Activated T-helper 1 cell treated with anti-CD3 and anti-CD28 coated beads, Interleukin-12 subunit alpha, Interleukin-12 subunit beta, Interleukin-2, Interleukin-4 antibody, amounts not matched to agents 30 ng/mL and 10 ng/mL and 1 ng/mL, durations not matched to agents 14 hours and 24 hours and 36 hours (primary cell): ENCODE results near the gene FAM83G. TPM values are rescaled to one million over a fixed set of nuclear protein-coding genes. Genes with fewer than 3 reads are reported as not detected.
"Not testable (repeated sequence)": the region's sequence is repeated elsewhere in the genome, so short reads cannot be mapped to it uniquely, and the experiment has no call there.

Experiments used
- DNase-seq: peaks from one replicate; pipeline ENCODE4 v3.0.0; 2021; ENCODE audit warnings: low spot score
- H3K27ac Mint-ChIP-seq: one replicate; pipeline ENCODE4 v1.8.0; 2021; ENCODE audit warnings: mild to moderate bottlenecking, mixed read lengths
- H3K27me3 Mint-ChIP-seq: one replicate; pipeline ENCODE4 v1.8.0; 2022; ENCODE audit warnings: mild to moderate bottlenecking, moderate library complexity, mixed read lengths; ENCODE audit not compliant: insufficient read depth
- H3K36me3 Mint-ChIP-seq: one replicate; pipeline ENCODE4 v1.8.0; 2021; ENCODE audit warnings: low read depth, mixed read lengths
- H3K4me1 Mint-ChIP-seq: one replicate; pipeline ENCODE4 v1.8.0; 2021; ENCODE audit warnings: low read depth, mixed read lengths
- H3K4me3 Mint-ChIP-seq: one replicate; pipeline ENCODE4 v1.8.0; 2021; ENCODE audit warnings: mild to moderate bottlenecking, moderate library complexity, mixed read lengths
- H3K9me3 Mint-ChIP-seq: one replicate; pipeline ENCODE4 v1.8.0; 2021; ENCODE audit warnings: mixed read lengths
- intact Hi-C: fragments of 100-400 bp; cut with micrococcal nuclease; formaldehyde crosslinking; loops from one replicate; pipeline ENCODE4 v1.15.1; 2024
- total RNA-seq: library from RNA; stranded (reverse); gene quantifications from 2 replicates; pipeline ENCODE4 v1.2.3, GENCODE V29; 2022

Gene FAM83G
- total RNA-seq, 1 donor from 2014 or later: 13.2 TPM

DNA sequence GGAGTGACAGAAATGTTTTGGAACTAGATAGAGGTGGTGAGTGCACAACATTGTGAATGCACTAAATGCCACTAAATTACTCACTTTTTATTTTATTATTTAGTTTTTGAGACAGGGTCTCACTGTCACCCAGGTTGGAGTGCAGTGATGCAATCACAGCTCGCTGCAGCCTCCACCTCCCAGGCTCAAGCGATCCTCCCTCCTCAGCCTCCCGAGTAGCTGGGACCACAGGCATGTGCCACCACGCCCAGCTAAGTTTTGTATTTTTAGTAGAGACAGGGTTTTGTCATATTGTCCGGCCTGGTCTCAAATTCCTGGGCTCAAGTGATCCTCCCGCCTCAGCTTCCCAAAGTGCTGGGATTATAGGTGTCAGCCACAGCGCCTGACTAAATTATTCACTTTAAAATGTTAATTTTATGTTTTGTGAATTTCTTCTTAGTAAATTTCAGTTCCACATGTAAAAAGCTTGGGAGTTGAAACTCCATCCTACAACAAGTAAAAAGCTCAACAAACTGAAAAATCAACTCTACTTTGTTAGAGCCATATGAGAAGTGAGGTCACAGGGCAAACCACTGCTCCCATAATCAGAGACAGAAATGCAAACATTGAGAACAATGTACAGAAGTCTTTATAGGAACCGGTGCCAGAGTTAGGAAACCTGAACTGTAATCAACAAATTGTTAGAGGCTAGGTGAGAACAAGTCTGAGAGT is 66.4 kb downstream of the FAM83G start:
- Mint-ChIP-seq H3K4me1 (peaks cover 6% of the 10 kb centered on the region), H3K36me3 (no peaks in the 10 kb centered on the region), H3K9me3 (no peaks in the 10 kb centered on the region), H3K27ac (no peak overlapping the region), H3K4me3 (no peak overlapping the region), H3K27me3 (peaks cover 5% of the 10 kb centered on the region)
- intact Hi-C loops: no loop called here
- DNase-seq: no peak

DNA sequence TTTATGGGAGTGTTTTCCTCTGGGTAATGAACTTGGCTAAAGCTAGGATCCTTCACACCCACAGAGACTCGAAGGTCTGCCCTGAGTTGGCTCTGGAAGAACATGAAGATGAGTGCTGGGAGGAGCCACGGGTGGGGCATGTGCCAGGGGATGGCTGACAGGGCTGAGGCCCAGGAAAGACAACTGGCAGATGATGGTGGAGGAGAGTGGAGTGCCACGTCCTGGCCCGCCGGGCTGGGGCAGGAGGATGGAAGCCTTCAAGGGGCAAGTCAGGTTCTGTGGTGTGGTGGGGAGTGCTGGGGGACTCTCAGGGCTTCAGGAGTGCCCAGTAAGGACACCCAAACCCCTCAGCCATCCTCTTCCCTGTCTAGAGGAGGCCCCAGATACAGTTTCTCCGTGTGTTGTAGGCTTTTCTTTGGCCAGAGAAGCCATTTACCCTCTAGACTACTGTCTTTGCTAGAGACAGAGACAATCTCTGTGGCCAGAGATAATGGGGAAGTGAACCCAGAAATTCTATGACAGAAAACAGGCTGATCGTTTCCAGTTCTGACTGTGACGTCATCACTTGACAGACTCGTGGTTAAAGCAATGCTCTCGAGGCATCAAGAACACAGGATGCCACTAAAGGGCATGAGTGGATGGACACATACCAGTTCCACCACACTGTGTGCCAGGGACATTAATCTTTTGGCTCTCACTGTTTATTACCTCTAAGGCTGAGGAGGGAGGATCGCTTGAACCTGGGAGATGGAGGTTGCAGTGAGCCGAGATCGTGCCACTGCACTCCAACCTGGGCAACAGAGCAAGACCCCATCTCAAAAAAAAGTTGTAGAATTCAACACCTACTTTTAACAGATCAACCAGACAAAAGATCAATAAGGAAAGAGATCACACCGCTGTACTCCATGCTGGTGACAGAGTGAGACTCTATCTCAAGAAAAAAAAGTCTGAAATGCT is 71.2 kb downstream of the FAM83G start:
- Mint-ChIP-seq H3K4me3 (no peak overlapping the region), H3K27ac (no peak overlapping the region), H3K9me3 (no peaks in the 10 kb centered on the region), H3K36me3 (peaks cover 29% of the 10 kb centered on the region), H3K27me3 (peaks cover 2% of the 10 kb centered on the region), H3K4me1 (peaks cover 18% of the 10 kb centered on the region)
- intact Hi-C loops: no loop called here
- no peak for DNase-seq

DNA sequence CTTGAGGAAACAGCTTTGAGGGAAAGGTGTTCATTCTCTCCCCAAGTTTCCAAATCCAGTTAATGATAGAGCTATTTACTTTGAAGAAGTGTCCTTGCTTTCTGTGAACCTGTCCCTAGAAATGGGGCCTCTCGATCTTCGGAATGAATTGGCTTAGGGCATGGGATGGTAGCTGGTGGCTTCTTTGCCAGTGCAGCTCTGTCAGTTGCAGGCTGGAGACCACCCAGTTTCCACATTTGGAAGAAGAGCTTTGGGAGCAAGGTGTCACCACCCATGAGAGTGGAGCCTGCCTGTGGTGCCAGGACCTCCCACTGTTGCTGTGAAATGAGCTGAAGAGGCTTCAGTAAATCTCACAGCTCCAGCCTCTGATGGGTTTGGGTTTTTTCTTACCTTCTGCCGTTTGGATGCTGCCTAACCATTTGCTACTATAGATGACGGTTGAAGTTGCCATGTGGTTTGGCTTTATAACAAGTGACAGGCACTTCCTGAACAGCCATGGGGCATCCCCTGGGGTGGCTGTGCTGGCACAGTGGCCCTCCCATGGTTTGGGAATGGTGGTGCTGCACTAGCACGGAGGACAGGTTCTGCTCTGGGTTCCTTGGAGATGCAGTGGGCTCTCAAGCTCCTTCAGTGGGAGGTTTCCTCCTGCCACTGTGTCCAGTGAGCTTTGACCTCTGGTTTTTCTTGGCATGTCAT is 72.1 kb downstream of the FAM83G start:
- peaks cover 2% of the 10 kb centered on the region for H3K27me3 Mint-ChIP-seq
- no peak overlapping the region for H3K27ac Mint-ChIP-seq
- DNase-seq: no peak
- no peak overlapping the region for H3K4me3 Mint-ChIP-seq
- peaks cover 18% of the 10 kb centered on the region for H3K4me1 Mint-ChIP-seq
- intact Hi-C loops: no loop called here
- no peaks in the 10 kb centered on the region for H3K9me3 Mint-ChIP-seq
- peaks cover 31% of the 10 kb centered on the region for H3K36me3 Mint-ChIP-seq

DNA sequence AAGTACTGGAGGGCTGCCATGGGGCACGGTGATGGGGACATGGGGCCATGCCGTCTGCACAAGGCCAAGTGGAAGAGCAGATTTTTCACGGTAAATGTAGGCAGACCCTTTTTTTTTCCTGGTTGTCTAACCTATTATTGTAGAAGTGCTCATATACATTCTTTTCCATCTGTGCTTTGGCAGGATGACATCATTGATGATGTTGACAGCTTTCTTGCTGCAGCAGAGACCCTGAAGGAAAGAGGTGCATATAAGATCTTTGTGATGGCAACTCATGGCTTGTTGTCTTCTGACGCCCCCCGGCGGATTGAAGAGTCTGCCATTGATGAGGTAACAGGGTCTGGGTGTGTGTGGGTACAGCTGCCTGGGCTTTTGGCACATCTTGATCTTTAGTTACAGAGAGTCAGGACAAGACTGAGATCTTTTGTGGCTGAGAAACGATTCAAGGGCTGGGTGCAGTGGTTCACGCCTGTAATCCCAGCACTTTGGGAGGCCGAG is 75.9 kb downstream of the FAM83G start:
- H3K4me1 Mint-ChIP-seq: peaks cover 25% of the 10 kb centered on the region
- intact Hi-C loops: no loop called here
- no peak overlapping the region for H3K4me3 Mint-ChIP-seq
- H3K27ac Mint-ChIP-seq: no peak overlapping the region
- H3K27me3 Mint-ChIP-seq: no peaks in the 10 kb centered on the region
- no peaks in the 10 kb centered on the region for H3K9me3 Mint-ChIP-seq
- DNase-seq: no peak
- H3K36me3 Mint-ChIP-seq: peaks cover 37% of the 10 kb centered on the region

DNA sequence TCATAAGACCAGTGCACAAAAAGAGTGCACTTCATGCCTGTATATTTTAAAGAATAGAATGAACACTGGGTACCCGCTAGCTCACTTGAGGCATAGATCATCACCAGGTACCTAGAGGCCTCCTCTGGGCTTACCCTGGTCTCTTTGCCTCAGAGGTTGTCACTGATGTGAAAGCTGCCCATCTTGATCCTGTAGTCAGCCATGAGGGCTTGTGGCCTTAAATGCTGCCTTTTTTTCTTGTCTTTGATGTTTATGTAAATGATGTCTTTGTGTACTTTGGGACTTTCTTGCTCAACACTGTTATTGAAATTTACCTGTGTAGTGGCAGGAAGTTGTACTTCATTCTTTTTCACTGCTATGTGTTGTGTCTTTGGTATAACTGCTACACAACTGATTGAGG is 79.4 kb downstream of the FAM83G start:
- intact Hi-C loops: no loop called here

DNA sequence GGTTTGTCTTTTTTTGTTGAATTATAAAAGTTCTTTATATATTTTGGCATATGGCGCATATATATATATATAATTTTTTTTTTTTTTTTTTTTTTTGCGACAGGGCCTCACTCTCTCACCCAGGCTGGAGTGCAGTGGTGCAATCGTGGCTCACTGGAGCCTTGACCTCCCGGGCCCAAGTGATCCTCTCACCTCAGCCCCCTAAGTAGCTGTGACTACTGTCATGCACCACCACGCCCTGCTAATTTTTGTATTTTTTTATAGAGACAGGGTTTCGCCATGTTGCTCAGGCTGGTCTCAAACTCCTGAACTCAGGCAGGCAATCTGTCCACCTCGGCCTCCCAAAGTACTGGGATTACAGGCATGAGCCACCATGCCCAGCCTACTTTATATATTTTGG is 82.0 kb downstream of the FAM83G start:
- H3K27ac Mint-ChIP-seq: peak overlapping the region; percentile 97
- intact Hi-C loops: loop anchor here (1.0 to 5.0 kb wide), 4 partner anchors 21 to 740 kb away; partner anchors contain the start of gene ALKBH5
- H3K27me3 Mint-ChIP-seq, H3K4me3 Mint-ChIP-seq, H3K9me3 Mint-ChIP-seq, DNase-seq: not testable (repeated sequence)
- H3K36me3 Mint-ChIP-seq: peaks cover 28% of the 10 kb centered on the region
- peaks cover 50% of the 10 kb centered on the region for H3K4me1 Mint-ChIP-seq

More for the DNA sequence above, 79.4 kb downstream of the FAM83G start:
- peaks cover 29% of the 10 kb centered on the region for H3K36me3 Mint-ChIP-seq
- H3K27ac Mint-ChIP-seq: peak overlapping the region; percentile 51
- H3K9me3 Mint-ChIP-seq: no peaks in the 10 kb centered on the region
- peaks cover 32% of the 10 kb centered on the region for H3K4me1 Mint-ChIP-seq
- H3K27me3 Mint-ChIP-seq: no peaks in the 10 kb centered on the region
- no peak for DNase-seq
- H3K4me3 Mint-ChIP-seq: peak overlapping the region; percentile 37

DNA sequence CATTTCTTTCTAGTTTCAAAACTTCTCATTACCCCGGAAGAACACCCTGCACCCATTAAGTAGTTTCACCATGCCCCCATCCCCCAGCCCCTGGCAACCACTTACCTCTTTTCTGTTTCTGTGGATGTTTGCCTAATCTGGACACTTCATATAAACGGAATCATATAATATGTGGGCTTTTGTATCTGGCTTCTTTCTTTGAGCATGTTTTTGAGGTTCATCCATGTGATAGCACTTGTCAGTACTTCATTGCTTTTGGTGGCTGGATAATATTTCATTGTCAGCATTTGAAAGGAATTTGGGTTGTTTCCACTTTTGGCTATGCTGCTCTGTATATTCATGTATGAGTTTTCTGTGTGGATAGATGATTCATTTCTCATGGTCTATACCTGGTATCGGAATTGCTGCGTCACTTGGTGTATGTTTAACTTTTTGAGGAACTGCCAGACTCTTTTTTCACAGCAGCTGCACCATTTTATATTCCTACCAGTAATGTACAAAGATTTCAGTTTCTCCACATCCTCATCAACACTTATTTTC is 82.6 kb downstream of the FAM83G start:
- peak overlapping the region; percentile 97 for H3K27ac Mint-ChIP-seq
- intact Hi-C loops: loop anchor here (1.0 to 5.0 kb wide), 4 partner anchors 21 to 740 kb away; partner anchors contain the start of gene ALKBH5
- H3K4me3 Mint-ChIP-seq: peak overlapping the region; percentile 75
- H3K9me3 Mint-ChIP-seq: no peaks in the 10 kb centered on the region
- peaks cover 52% of the 10 kb centered on the region for H3K4me1 Mint-ChIP-seq
- no peak for DNase-seq
- peaks cover 31% of the 10 kb centered on the region for H3K36me3 Mint-ChIP-seq
- no peaks in the 10 kb centered on the region for H3K27me3 Mint-ChIP-seq

DNA sequence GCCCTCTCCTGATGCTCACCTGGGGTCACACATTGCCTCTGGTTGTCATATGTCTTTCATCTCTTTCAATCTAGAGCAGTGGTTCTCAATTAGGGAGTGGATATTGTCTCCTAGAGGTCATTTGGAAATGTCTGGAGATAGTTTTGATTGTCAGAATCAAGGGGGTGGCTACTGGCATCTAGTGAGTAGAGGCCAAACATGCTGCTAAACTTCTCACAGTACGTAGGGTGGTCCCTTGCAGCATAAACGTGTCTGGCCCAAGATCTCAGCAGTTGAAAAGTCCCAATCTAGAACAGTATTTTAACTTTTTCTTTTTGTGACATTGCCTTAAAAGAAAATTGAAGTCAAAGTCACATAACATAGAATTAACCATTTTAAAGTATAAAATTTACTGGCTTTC is 83.1 kb downstream of the FAM83G start:
- H3K27ac Mint-ChIP-seq: peak overlapping the region; percentile 97
- peaks cover 36% of the 10 kb centered on the region for H3K36me3 Mint-ChIP-seq
- no peak for DNase-seq
- H3K9me3 Mint-ChIP-seq: no peaks in the 10 kb centered on the region
- intact Hi-C loops: loop anchor here (5.0 kb wide), 2 partner anchors 41 to 739 kb away; partner anchors contain the start of gene ALKBH5
- no peaks in the 10 kb centered on the region for H3K27me3 Mint-ChIP-seq
- peaks cover 56% of the 10 kb centered on the region for H3K4me1 Mint-ChIP-seq
- peak overlapping the region; percentile 32 for H3K4me3 Mint-ChIP-seq

DNA sequence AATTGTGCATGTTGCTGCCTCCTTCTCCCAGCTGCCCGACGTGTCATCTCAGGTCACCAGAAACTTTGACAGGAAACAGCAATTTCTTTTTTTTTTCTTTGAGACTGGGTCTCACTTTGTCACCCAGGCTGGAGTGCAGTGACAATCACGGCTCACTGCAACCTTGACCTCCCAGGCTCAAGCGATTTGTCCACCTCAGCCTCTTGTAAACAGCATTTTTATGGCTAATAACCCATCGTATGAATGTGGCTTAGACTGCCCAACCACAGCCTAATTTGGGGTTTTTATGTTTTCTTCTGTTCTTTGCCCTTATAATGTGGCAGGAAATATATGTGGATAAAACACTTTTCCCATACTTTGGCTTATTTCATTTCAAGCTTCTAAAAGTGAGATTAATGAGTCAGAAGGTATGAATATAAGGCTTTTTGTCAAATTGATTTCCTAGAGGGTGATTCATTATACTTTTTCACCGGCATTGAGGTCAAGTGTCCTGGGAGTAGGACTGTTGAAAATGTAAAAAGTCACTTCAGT is 83.6 kb downstream of the FAM83G start:
- intact Hi-C loops: loop anchor here (5.0 kb wide), 2 partner anchors 41 to 739 kb away; partner anchors contain the start of gene ALKBH5
- H3K36me3 Mint-ChIP-seq: peaks cover 40% of the 10 kb centered on the region
- no peak for DNase-seq
- H3K4me1 Mint-ChIP-seq: peaks cover 56% of the 10 kb centered on the region
- no peaks in the 10 kb centered on the region for H3K27me3 Mint-ChIP-seq
- peak overlapping the region; percentile 97 for H3K27ac Mint-ChIP-seq
- peak overlapping the region; percentile 32 for H3K4me3 Mint-ChIP-seq
- H3K9me3 Mint-ChIP-seq: no peaks in the 10 kb centered on the region

DNA sequence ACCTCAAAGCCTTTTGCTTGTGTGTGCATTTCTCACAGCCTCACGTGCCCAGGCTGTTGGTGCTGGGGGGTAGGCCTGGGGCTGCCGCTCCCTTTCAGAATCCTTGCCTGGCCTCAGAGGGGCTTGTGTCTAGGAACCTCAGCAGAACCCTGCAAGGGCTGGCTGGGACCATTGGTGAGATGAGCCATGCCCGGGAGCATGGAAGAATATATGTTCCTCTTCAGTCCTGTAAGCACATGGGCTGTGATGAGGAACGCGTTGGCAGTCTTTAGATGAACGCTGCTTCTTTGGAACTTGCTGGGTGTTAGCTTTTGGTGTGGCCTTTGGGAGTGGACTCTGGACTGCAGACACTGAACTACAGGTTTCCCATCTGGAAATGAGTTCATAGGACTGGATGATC is 84.6 kb downstream of the FAM83G start:
- Mint-ChIP-seq H3K4me1 (peaks cover 54% of the 10 kb centered on the region), H3K36me3 (peaks cover 42% of the 10 kb centered on the region), H3K27ac (no peak overlapping the region), H3K9me3 (no peaks in the 10 kb centered on the region), H3K4me3 (no peak overlapping the region), H3K27me3 (no peaks in the 10 kb centered on the region)
- intact Hi-C loops: loop anchor here (5.0 kb wide), 2 partner anchors 42 to 738 kb away; partner anchors contain the start of gene ALKBH5
- DNase-seq: no peak
